Left cardiac atrium (tissue), 2 donors: ENCODE data around the gene BCORL1. TPM values are rescaled to one million over a fixed set of nuclear protein-coding genes. Genes with fewer than 3 reads are reported as not detected.

ENCODE experiments used
- total RNA-seq, 2 donors: library from RNA; stranded (reverse); fragmentation: NEBNext Ultra II Directional; extraction: Animal tissue kit (Norgen Biotek cat#: 25700); gene quantifications; one replicate each; pipeline ENCODE4 v1.2.1, GENCODE V29; 2021
- donor health status: DM: no; HTN: yes; CAD: no; lungs with severe emphysema.
- donor health status: DM: yes; HTN: yes; CAD: no.

The BCORL1 gene
- total RNA-seq, 2 donors from 2014 or later = 7.5 to 11.3 TPM

Other genes with a start within 250 kb of the BCORL1 start
- gene XPNPEP2, start 243.7 kb upstream of the BCORL1 start, total RNA-seq = 1 to 10 TPM; 2.0 to 2.5 TPM
- gene SASH3, start 202.7 kb upstream of the BCORL1 start, total RNA-seq = 1 to 10 TPM; 5.8 to 9.2 TPM
- gene ZDHHC9, start 138.7 kb upstream of the BCORL1 start, total RNA-seq = 10 to 100 TPM; 14.4 to 22.1 TPM
- 10 to 100 TPM in 1 of 2 donors, 1 to 10 TPM in 1; 7.7 to 13.7 TPM for gene UTP14A, start 76.5 kb upstream of the BCORL1 start, total RNA-seq
- 1 to 10 TPM; 4.2 to 6.4 TPM for gene ELF4, start 127.9 kb downstream of the BCORL1 start, total RNA-seq
- 10 to 100 TPM; 83.1 to 99.9 TPM for gene AIFM1, start 183.2 kb downstream of the BCORL1 start, total RNA-seq
- 10 to 100 TPM in 1 of 2 donors, 1 to 10 TPM in 1; 3.8 to 19.2 TPM for gene RAB33A, start 189.3 kb downstream of the BCORL1 start, total RNA-seq